GM12875 (cell line): ENCODE results near the gene MAX.

ENCODE experiments used
- H3K4me3 ChIP-seq: one replicate; pipeline ENCODE4 v1.5.1; 2011; ENCODE audit warnings: low read depth, low read length, control low read depth
- CTCF ChIP-seq: IDR thresholded peaks from 2 replicates; pipeline ENCODE4 v1.5.1; 2011; ENCODE audit warnings: low read depth, mild to moderate bottlenecking, control low read depth, inconsistent platforms, low read length, moderate library complexity, borderline replicate concordance; ENCODE audit not compliant: insufficient read depth

Gene MAX

DNA sequence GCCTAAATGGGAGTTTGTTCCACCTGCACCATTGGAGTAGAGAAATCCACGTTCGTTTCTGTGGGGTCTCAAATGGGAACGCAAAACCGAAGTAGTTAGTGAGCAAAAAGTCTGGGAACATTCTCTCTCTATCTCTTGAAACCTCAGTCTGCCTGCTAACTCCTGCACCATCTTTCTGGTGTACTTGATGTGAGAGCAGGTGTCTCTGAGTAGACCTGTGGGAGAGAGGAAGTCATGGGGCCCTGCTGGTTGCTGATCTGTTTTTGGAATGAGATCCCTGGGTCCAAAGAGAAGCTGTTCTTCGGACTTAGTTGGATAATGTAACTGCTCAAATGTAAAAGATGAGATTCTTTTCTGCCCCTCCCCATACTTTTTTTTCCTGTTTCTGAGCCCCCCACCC, 57.3 kb downstream of the MAX start:
- no peak for TF ChIP-seq CTCF
- no peak overlapping the region for H3K4me3 ChIP-seq

GRCh38 chr14:65044596-65044959, 57.7 kb downstream of the MAX start:
- TF ChIP-seq CTCF, result no peak
- H3K4me3 ChIP-seq, result no peak overlapping the region

- no peak overlapping the region for H3K4me3 ChIP-seq
- no peak for TF ChIP-seq CTCF
Observed at GRCh38 chr14:65043893-65044595, 58.3 kb downstream of the MAX start.

DNA sequence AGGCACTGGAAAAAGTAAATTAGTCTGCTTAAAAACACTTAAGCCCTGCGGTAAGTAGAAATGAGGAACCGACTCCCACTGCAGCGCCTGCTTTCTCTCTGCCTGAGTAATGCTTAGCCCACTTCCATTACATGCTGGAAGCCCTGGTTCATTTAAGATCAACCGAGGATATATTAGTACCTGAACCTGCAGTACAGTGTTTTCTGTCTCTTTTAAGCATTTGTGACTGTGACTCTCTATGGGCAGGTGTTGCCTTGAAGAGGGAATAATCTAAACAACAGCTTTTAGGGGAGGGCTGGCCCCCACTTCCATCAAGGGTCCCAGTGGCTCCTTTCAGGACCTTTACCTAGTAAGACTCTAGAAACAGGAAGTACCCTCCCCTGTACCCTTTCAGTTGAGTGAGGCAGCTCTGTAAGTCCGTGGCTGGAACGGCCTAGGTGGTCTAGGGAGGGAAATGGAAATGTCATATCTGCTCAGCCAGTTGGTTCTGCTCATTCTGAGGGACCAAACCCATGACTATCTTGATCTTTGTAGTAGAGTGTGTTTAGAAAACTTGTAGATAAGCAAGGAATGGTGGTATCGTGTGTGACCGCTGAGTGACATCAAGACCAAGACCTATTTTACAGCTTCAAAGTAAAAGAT, 59.5 kb downstream of the MAX start:
- TF ChIP-seq CTCF, result no peak

GRCh38 chr14:65042296-65042695, 60.0 kb downstream of the MAX start:
- TF ChIP-seq CTCF, result no peak
- no peak overlapping the region for H3K4me3 ChIP-seq

More for the DNA sequence above, 59.5 kb downstream of the MAX start:
- no peak overlapping the region for H3K4me3 ChIP-seq

DNA sequence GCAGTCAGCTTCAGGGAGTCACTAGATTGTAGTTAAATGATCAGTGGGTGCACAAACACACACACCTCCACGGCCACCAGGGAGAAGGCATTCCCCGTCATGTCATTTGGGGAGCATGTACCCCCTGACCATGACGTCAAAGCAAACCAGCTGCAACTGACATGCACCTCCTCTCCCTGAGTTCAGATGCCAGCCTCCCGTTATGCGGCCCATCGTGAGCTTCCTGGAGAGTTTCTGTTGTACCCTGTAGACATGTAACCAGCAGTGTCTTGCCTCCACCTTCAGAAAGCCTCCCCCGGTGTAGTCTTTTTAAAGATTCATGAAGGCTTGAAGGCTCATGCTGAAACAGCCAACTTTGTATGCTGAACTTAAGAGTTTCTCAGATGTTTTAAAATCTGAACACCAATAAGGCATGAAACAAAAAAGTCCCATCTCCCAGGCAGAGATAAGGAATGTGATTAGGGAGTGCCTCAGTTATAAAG, 60.8 kb downstream of the MAX start:
- no peak for TF ChIP-seq CTCF

More for the DNA sequence above, 60.8 kb downstream of the MAX start:
- no peak overlapping the region for H3K4me3 ChIP-seq
